ENCODE results near the gene IL17RB. TPM values are rescaled to one million over a fixed set of nuclear protein-coding genes. Genes with fewer than 3 reads are reported as not detected.

Gene IL17RB
- total and polyA plus RNA-seq, 2 of the 8 experiments (the other 6 are each of a cell fraction or from before 2014, with no cell fraction given) = 7.0 to 24.6 TPM

DNA sequence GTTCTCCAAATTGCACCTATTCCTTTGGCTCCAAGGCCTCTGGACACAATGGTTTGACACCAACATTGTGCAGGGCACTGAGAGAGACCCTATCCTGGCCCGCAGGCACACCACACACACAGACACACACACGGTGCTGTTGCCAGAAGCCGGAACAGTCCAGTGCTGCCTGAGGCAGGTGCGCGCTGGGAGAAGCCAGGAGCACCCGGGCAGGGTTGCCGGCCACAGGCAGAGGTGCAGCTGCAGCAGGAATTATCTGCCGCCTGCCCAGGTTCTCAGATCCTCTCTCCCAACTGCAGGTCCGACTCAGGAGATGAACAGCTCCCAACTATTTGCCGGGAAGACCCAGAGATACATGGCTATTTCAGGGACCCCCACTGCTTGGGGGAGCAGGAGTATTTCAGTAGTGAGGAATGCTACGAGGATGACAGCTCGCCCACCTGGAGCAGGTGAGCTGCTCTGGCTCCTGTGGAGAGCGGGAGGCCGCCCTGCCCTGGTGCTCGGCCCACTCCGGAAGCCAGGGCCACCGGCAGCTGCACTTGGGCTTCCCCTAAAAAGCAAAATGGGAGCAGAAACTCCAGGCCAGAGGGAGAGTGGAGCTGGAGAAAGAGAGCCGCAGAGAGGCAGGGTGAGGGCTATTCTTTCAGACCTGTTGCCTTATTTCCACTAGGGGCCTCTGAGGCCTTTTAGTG is 43.1 kb upstream of the IL17RB start (continued):
- TF ChIP-seq BCL11A (IDR thresholded peaks at IDR 0.05; ENCODE audit: low read depth in 2 of 2, low read length in 2 of 2) = no peak
- no peak for TF ChIP-seq TBP (IDR thresholded peaks at IDR 0.05; ENCODE audit: low read depth, low read length)
- TF ChIP-seq GABPA (IDR thresholded peaks at IDR 0.05; ENCODE audit: borderline replicate concordance, insufficient read depth, low read length) = no peak
- no peak for TF ChIP-seq SIRT6 (IDR thresholded peaks at IDR 0.05; ENCODE audit: low read length)
- no peak for TF ChIP-seq SP2 (IDR thresholded peaks at IDR 0.05; ENCODE audit: low read length)
- TF ChIP-seq, protein P1, sequence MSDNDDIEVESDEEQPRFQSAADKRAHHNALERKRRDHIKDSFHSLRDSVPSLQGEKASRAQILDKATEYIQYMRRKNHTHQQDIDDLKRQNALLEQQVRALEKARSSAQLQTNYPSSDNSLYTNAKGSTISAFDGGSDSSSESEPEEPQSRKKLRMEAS (IDR thresholded peaks at IDR 0.05) = no peak
